8988T (cell line): ENCODE data around the gene BAZ2B.
A peak's percentile ranks its signal among the peaks of the same experiment; 100 is the strongest.

Experiments used
- DNase-seq: peaks from one replicate; pipeline ENCODE4 v3.0.0; 2011

The BAZ2B gene

GRCh38 chr2:159518321-159519005 is 97.9 kb downstream of the BAZ2B start:
- DNase-seq = no peak

GRCh38 chr2:159516241-159516758 is 100.0 kb downstream of the BAZ2B start:
- no peak for DNase-seq

GRCh38 chr2:159515441-159515840 is 100.9 kb downstream of the BAZ2B start:
- no peak for DNase-seq

GRCh38 chr2:159513745-159514144 is 102.6 kb downstream of the BAZ2B start:
- DNase-seq = no peak

- DNase-seq = no peak
These were observed 108.2 kb downstream of the BAZ2B start for GRCh38 chr2:159508140-159508539.

- no peak for DNase-seq
These were observed 109.4 kb downstream of the BAZ2B start for GRCh38 chr2:159506764-159507440.

- DNase-seq = no peak
These were observed 110.1 kb downstream of the BAZ2B start for GRCh38 chr2:159506202-159506601.

GRCh38 chr2:159505196-159505595 is 111.2 kb downstream of the BAZ2B start:
- no peak for DNase-seq

- DNase-seq = no peak
These were observed 114.6 kb downstream of the BAZ2B start for GRCh38 chr2:159501743-159502142.

GRCh38 chr2:159497847-159498246 is 118.5 kb downstream of the BAZ2B start:
- DNase-seq = no peak

GRCh38 chr2:159497256-159497655 is 119.1 kb downstream of the BAZ2B start:
- DNase-seq = peak; percentile 44

- no peak for DNase-seq
These were observed 126.9 kb downstream of the BAZ2B start for GRCh38 chr2:159489476-159489875.

- DNase-seq = no peak
These were observed 131.8 kb downstream of the BAZ2B start for GRCh38 chr2:159484532-159484931.

- no peak for DNase-seq
These were observed 140.0 kb downstream of the BAZ2B start for GRCh38 chr2:159476329-159476728.

- no peak for DNase-seq
These were observed 140.6 kb downstream of the BAZ2B start for GRCh38 chr2:159475793-159476192.

- DNase-seq = no peak
These were observed 145.0 kb downstream of the BAZ2B start for GRCh38 chr2:159471340-159471739.

GRCh38 chr2:159468257-159468656 is 148.1 kb downstream of the BAZ2B start:
- no peak for DNase-seq

- no peak for DNase-seq
These were observed 153.4 kb downstream of the BAZ2B start for GRCh38 chr2:159462961-159463360.

GRCh38 chr2:159462201-159462785 is 154.1 kb downstream of the BAZ2B start:
- DNase-seq = no peak

GRCh38 chr2:159461076-159461475 is 155.3 kb downstream of the BAZ2B start:
- no peak for DNase-seq

- no peak for DNase-seq
These were observed 156.1 kb downstream of the BAZ2B start for GRCh38 chr2:159460227-159460626.

- no peak for DNase-seq
These were observed 157.1 kb downstream of the BAZ2B start for GRCh38 chr2:159459279-159459678.

GRCh38 chr2:159457589-159457988 is 158.8 kb downstream of the BAZ2B start:
- no peak for DNase-seq
